ENCODE data around the gene VPS35. TPM values are rescaled to one million over a fixed set of nuclear protein-coding genes. Genes with fewer than 3 reads are reported as not detected.

The VPS35 gene
- total RNA-seq (221 and 224 TPM in 2 replicates), polyA plus RNA-seq (110 and 127 TPM in 2 replicates)

DNA sequence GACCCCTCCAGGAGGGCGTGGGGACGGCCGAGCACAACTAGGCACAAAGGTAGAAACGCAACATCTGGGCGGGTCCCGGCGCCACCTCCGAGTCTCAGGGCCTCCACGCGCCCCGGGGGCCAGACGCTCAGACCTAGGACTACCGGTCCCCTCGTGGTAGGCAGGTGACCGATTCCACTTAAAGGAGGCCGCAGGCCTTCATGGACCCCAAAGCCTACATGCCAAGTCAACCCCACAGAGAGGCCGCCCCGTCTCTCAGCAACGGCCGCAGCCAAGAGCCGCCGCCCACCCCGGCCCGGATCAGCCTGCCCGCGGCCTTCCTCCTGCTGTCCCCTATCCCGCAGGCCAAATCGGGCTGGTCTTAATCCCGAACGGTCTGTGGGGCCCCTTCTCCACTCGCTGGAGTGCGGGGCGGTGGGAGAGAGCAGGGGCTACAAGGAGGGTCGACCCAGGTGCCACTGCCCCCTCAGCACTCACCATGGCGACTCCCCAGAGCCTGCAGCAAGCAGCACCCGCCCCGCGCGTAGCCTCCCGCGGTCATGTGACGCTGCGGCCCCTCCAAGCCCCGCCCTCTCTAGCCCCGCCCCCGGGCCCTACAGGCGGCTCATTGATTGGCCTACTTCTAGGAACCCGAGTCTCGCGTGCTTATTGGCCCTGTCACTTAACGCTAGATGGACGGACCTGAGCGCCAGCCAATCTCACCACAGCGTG lies at the start of gene VPS35:
TSS of gene VPS35 (minus strand) at position 525 of the 711 bp plus-strand sequence. CDS start at position 480, 45 bp downstream.
- no peaks in the 10 kb centered on the region for H3K36me3 ChIP-seq (replicated peaks; ENCODE audit: insufficient read depth, low read depth)
- under 1% methylated on average over 50 of the region's 54 CpGs for WGBS (ENCODE audit: low lambda C conversion rate, missing lambda C conversion rate)
- no peaks in the 10 kb centered on the region for H3K27me3 ChIP-seq
- H4K20me1 ChIP-seq (ENCODE audit: insufficient read depth, poor library complexity, severe bottlenecking) = peaks cover 39% of the 10 kb centered on the region
- H3K4me3 ChIP-seq = peak within 1 kb of the TSS; percentile 43
- H3K4me1 ChIP-seq (ENCODE audit: insufficient read depth) = peaks cover 27% of the 10 kb centered on the region
- H3K9me3 ChIP-seq (ENCODE audit: low read depth) = no peaks in the 10 kb centered on the region
- no peaks in the 10 kb centered on the region for H3K9me2 ChIP-seq (replicated peaks; ENCODE audit: insufficient read depth)
- H3K79me2 ChIP-seq = peaks cover 63% of the 10 kb centered on the region
- H2AFZ ChIP-seq = peak within 1 kb of the TSS; percentile 50
- H3K4me2 ChIP-seq = peak within 1 kb of the TSS; percentile 90
- no peak for TF ChIP-seq EZH2 (IDR thresholded peaks at IDR 0.05; ENCODE audit: borderline replicate concordance)
- TF ChIP-seq CTCF (IDR thresholded peaks at IDR 0.05; ENCODE audit: poor library complexity) = peak; percentile 43
- TF ChIP-seq EZH2phosphoT487 (IDR thresholded peaks at IDR 0.05; ENCODE audit: low read depth, severe bottlenecking, unreplicated experiment) = no peak
- peak; percentile 100 for DNase-seq (ENCODE audit: low spot score)
- peak within 1 kb of the TSS; percentile 93 for H3K27ac ChIP-seq

DNA sequence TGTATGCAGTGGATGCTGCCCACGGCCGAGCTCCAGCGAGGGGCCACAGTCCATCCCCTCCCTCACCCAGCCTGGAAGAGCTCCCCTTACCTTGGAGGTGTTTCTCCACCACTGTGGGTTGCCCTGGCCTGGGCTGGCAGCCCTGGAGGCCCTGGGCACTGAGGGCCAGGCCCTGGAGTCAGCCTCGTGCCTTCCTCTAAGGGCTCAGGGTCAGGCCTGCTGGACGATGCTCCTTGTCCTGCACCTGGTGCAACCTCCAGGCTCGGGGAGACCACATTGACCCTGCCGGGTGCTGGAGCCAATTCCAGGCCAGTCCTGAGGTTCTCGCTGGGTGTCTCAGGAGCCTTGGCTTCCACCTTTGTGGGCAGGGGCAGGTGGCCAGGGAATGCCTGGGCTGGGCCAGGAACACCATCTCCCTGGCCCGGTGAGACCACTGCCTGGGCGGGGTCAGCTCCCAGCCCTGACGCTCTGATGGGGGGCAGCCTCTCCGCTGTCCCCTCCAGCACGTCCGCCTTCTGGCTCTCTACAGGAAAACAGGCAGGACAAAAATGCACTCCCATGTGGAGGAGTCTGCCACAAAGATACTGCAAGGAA lies 48.7 kb upstream of the VPS35 start:
- Histone ChIP-seq H3K79me2 (no peaks in the 10 kb centered on the region), H4K20me1 (ENCODE audit: insufficient read depth, poor library complexity, severe bottlenecking) (no peaks in the 10 kb centered on the region), H3K27me3 (no peaks in the 10 kb centered on the region), H3K9me3 (ENCODE audit: low read depth) (no peaks in the 10 kb centered on the region), H2AFZ (no peak overlapping the region), H3K4me1 (ENCODE audit: insufficient read depth) (no peaks in the 10 kb centered on the region), H3K4me3 (no peak overlapping the region), H3K36me3 (replicated peaks; ENCODE audit: insufficient read depth, low read depth) (no peaks in the 10 kb centered on the region), H3K9me2 (replicated peaks; ENCODE audit: insufficient read depth) (no peaks in the 10 kb centered on the region), H3K4me2 (no peak overlapping the region), H3K27ac (no peak overlapping the region)
- no peak for TF ChIP-seq EZH2phosphoT487 (IDR thresholded peaks at IDR 0.05; ENCODE audit: low read depth, severe bottlenecking, unreplicated experiment)
- TF ChIP-seq EZH2 (IDR thresholded peaks at IDR 0.05; ENCODE audit: borderline replicate concordance) = no peak
- TF ChIP-seq CTCF (IDR thresholded peaks at IDR 0.05; ENCODE audit: poor library complexity) = no peak
- 91% methylated on average over 14 of the region's 14 CpGs for WGBS (ENCODE audit: low lambda C conversion rate, missing lambda C conversion rate)
- DNase-seq (ENCODE audit: low spot score) = no peak

- no peak for DNase-seq (ENCODE audit: low spot score)
- H3K4me2 ChIP-seq = no peak overlapping the region
- no peaks in the 10 kb centered on the region for H3K36me3 ChIP-seq (replicated peaks; ENCODE audit: insufficient read depth, low read depth)
- no peaks in the 10 kb centered on the region for H3K79me2 ChIP-seq
- no peaks in the 10 kb centered on the region for H4K20me1 ChIP-seq (ENCODE audit: insufficient read depth, poor library complexity, severe bottlenecking)
- 52% methylated on average over 12 of the region's 12 CpGs for WGBS (ENCODE audit: low lambda C conversion rate, missing lambda C conversion rate)
- H3K9me3 ChIP-seq (ENCODE audit: low read depth) = no peaks in the 10 kb centered on the region
- no peak overlapping the region for H3K4me3 ChIP-seq
- H3K9me2 ChIP-seq (replicated peaks; ENCODE audit: insufficient read depth) = no peaks in the 10 kb centered on the region
- TF ChIP-seq EZH2phosphoT487 (IDR thresholded peaks at IDR 0.05; ENCODE audit: low read depth, severe bottlenecking, unreplicated experiment) = no peak
- no peak for TF ChIP-seq CTCF (IDR thresholded peaks at IDR 0.05; ENCODE audit: poor library complexity)
- no peak for TF ChIP-seq EZH2 (IDR thresholded peaks at IDR 0.05; ENCODE audit: borderline replicate concordance)
- H3K27ac ChIP-seq = no peak overlapping the region
- no peaks in the 10 kb centered on the region for H3K27me3 ChIP-seq
- no peak overlapping the region for H2AFZ ChIP-seq
- H3K4me1 ChIP-seq (ENCODE audit: insufficient read depth) = no peaks in the 10 kb centered on the region
Observed at GRCh38 chr16:46736695-46737094, 47.7 kb upstream of the VPS35 start.
